CD14-positive monocyte (primary cell): Measurements from ENCODE around the gene TMEM178B. TPM values are rescaled to one million over a fixed set of nuclear protein-coding genes. Genes with fewer than 3 reads are reported as not detected.

Experiments used
- DNase-seq, 3 donors: peaks; one replicate each; pipeline ENCODE4 v3.0.0-alpha.2; 2011 to 2022
- H2AFZ ChIP-seq: 2 replicates; pipeline ENCODE4 v1.6.0; 2012; ENCODE audit warnings: mild to moderate bottlenecking, low read depth, low read length, inconsistent platforms; ENCODE audit not compliant: insufficient read depth, poor library complexity, severe bottlenecking
- H3K27ac ChIP-seq, 2 donors: 1 replicate in 1 of 2; 2 replicates in 1 of 2; pipeline ENCODE4 v1.5.1; 2012 to 2013; ENCODE audit warnings: low read length in 2 of 2, control low read depth in 1 of 2, inconsistent platforms in 1 of 2, low read depth in 1 of 2, mild to moderate bottlenecking in 1 of 2
- H3K27me3 ChIP-seq, 2 donors: one replicate each; pipeline versions ENCODE4 v1.6.0 to v1.6.1; 2011 to 2013; ENCODE audit warnings: low read length in 2 of 2; ENCODE audit not compliant: control insufficient read depth in 2 of 2, insufficient read depth in 2 of 2
- H3K36me3 ChIP-seq, 2 donors: replicated peaks in 1 of 2; 1 replicate in 1 of 2; 2 replicates in 1 of 2; pipeline versions ENCODE4 v1.5.1 to v1.6.1; 2012 to 2013; ENCODE audit warnings: low read length in 2 of 2, control low read depth in 1 of 2, inconsistent platforms in 1 of 2, mild to moderate bottlenecking in 1 of 2; ENCODE audit not compliant: insufficient read depth in 2 of 2, control insufficient read depth in 1 of 2
- H3K4me1 ChIP-seq, 2 donors: 1 replicate in 1 of 2; 2 replicates in 1 of 2; pipeline versions ENCODE4 v1.5.1 to v1.6.1; 2012 to 2013; ENCODE audit warnings: low read length in 2 of 2, control low read depth in 1 of 2, inconsistent platforms in 1 of 2, mild to moderate bottlenecking in 1 of 2, moderate library complexity in 1 of 2; ENCODE audit not compliant: insufficient read depth in 2 of 2, control insufficient read depth in 1 of 2
- H3K4me2 ChIP-seq: replicated peaks from 2 replicates; pipeline ENCODE3; 2012; ENCODE audit warnings: low read length, moderate library complexity, mild to moderate bottlenecking; ENCODE audit not compliant: poor library complexity, severe bottlenecking; ENCODE audit errors: extremely low read depth
- H3K4me3 ChIP-seq, 3 experiments: fragments of 200-600 bp in 1 of 3; sonication (generic) in 1 of 3; replicated peaks in 1 of 3; 1 replicate in 2 of 3; 2 replicates in 1 of 3; pipeline ENCODE4 v1.5.1; 2011 to 2013; ENCODE audit warnings: low read length in 3 of 3, mild to moderate bottlenecking in 3 of 3, control low read depth in 2 of 3, low read depth in 2 of 3, inconsistent platforms in 1 of 3, moderate library complexity in 1 of 3
- H3K79me2 ChIP-seq: 2 replicates; pipeline ENCODE4 v1.6.0; 2012; ENCODE audit warnings: mild to moderate bottlenecking, control low read depth, inconsistent platforms, low read length, moderate library complexity; ENCODE audit not compliant: insufficient read depth
- H3K9ac ChIP-seq: 2 replicates; pipeline ENCODE4 v1.6.0; 2017; ENCODE audit warnings: low read length, mild to moderate bottlenecking; ENCODE audit not compliant: insufficient read depth, poor library complexity, severe bottlenecking
- H3K9me3 ChIP-seq, 2 donors: replicated peaks in 1 of 2; 1 replicate in 1 of 2; 2 replicates in 1 of 2; pipeline versions ENCODE4 v1.5.1 to v1.6.1; 2012 to 2013; ENCODE audit warnings: low read length in 2 of 2, control low read depth in 1 of 2; ENCODE audit not compliant: control insufficient read depth in 1 of 2, insufficient read depth in 1 of 2
- H4K20me1 ChIP-seq: 2 replicates; pipeline ENCODE4 v1.6.0; 2012; ENCODE audit warnings: mild to moderate bottlenecking, low read length, control low read depth, moderate library complexity; ENCODE audit not compliant: insufficient read depth
- H3K27ac Mint-ChIP-seq, 7 donors: one replicate each; pipeline ENCODE4 v1.8.0; 2020; ENCODE audit warnings: mild to moderate bottlenecking in 7 of 7, mixed read lengths in 7 of 7, moderate library complexity in 6 of 7, inconsistent platforms in 2 of 7
- H3K27me3 Mint-ChIP-seq, 3 donors: one replicate each; pipeline ENCODE4 v1.8.0; 2021 to 2022; ENCODE audit warnings: low read depth in 3 of 3, mild to moderate bottlenecking in 3 of 3, mixed read lengths in 3 of 3, moderate library complexity in 3 of 3, inconsistent platforms in 1 of 3
- H3K36me3 Mint-ChIP-seq, 2 donors: one replicate each; pipeline ENCODE4 v1.8.0; 2020; ENCODE audit warnings: mixed read lengths in 2 of 2, inconsistent platforms in 1 of 2, mild to moderate bottlenecking in 1 of 2
- H3K4me1 Mint-ChIP-seq: one replicate; pipeline ENCODE4 v1.8.0; 2020; ENCODE audit warnings: mild to moderate bottlenecking, mixed read lengths
- H3K4me3 Mint-ChIP-seq, 2 donors: one replicate each; pipeline ENCODE4 v1.8.0; 2020; ENCODE audit warnings: mild to moderate bottlenecking in 2 of 2, mixed read lengths in 2 of 2, moderate library complexity in 1 of 2
- H3K9me3 Mint-ChIP-seq, 7 donors: one replicate each; pipeline ENCODE4 v1.8.0; 2020 to 2022; ENCODE audit warnings: mixed read lengths in 7 of 7, mild to moderate bottlenecking in 6 of 7, moderate library complexity in 6 of 7, inconsistent platforms in 2 of 7
- CTCF ChIP-seq: fragments of 200-600 bp; IDR thresholded peaks from one replicate; pipeline ENCODE4 v1.8.0; 2022; ENCODE audit warnings: antibody characterized with exemption, mild to moderate bottlenecking
- WGBS: methylation state at CpG from one replicate; pipeline ENCODE4 v1.1.5; 2013; ENCODE audit warnings: missing lambda C conversion rate; ENCODE audit not compliant: insufficient coverage; 5-methylcytosine and 5-hydroxymethylcytosine counted together
- intact Hi-C, 2 donors: fragments of 100-400 bp; cut with micrococcal nuclease; formaldehyde crosslinking; loops; one replicate each; pipeline versions ENCODE4 v1.15.0 to v1.15.1; 2023
- polyA plus RNA-seq, 3 donors: library from polyadenylated mRNA; depleted of rRNA in 1 of 3; unstranded in 2 of 3; stranded (reverse) in 1 of 3; fragments of 300-500 nt in 2 of 3; fragments of >200 nt in 1 of 3; fragmentation: Illumina TruSeq in 2 of 3; gene quantifications; 1 replicate in 2 of 3; 2 replicates in 1 of 3; pipeline ENCODE4 v1.2.3, GENCODE V29; 2012 to 2021

The TMEM178B gene
- polyA plus RNA-seq, 3 donors: not detected

GRCh38 chr7:141386881-141387280 is 313.0 kb downstream of the TMEM178B start:
- intact Hi-C loops: no loop called here
- Histone ChIP-seq H2AFZ (no peak overlapping the region), H4K20me1 (no peaks in the 10 kb centered on the region), H3K79me2 (no peaks in the 10 kb centered on the region), H3K27me3 (no peaks in the 10 kb centered on the region), H3K9ac (no peak overlapping the region), H3K4me3 (no peak overlapping the region), H3K27ac (no peak overlapping the region), H3K36me3 (no peaks in the 10 kb centered on the region), H3K4me1 (no peaks in the 10 kb centered on the region), H3K9me3 (no peaks in the 10 kb centered on the region), H3K4me2 (no peak overlapping the region)
- Mint-ChIP-seq H3K36me3 (no peaks in the 10 kb centered on the region), H3K4me3 (no peak overlapping the region), H3K27ac (no peak overlapping the region), H3K27me3 (peaks cover 0 to 4% (median 4%) of the 10 kb centered on the region in 3 donors), H3K9me3 (peaks cover 0 to 4% (median 2%) of the 10 kb centered on the region in 7 donors), H3K4me1 (no peaks in the 10 kb centered on the region)
- no peak for DNase-seq
- no peak for TF ChIP-seq CTCF
- no CpG with 5 or more reads among the region's 1 CpG for WGBS

- Mint-ChIP-seq H3K27ac (no peak overlapping the region), H3K36me3 (no peaks in the 10 kb centered on the region), H3K9me3 (peaks cover 0 to 4% (median 2%) of the 10 kb centered on the region in 7 donors), H3K4me1 (no peaks in the 10 kb centered on the region), H3K27me3 (peaks cover 0 to 4% (median 4%) of the 10 kb centered on the region in 3 donors), H3K4me3 (peak overlapping the region in 1 of 2 donors; percentile 17)
- DNase-seq: no peak
- H4K20me1 ChIP-seq: no peaks in the 10 kb centered on the region
- H3K36me3 ChIP-seq: no peaks in the 10 kb centered on the region
- H2AFZ ChIP-seq: no peak overlapping the region
- no peak overlapping the region for H3K4me2 ChIP-seq
- H3K4me3 ChIP-seq: no peak overlapping the region
- no peak overlapping the region for H3K9ac ChIP-seq
- WGBS: 91% methylated on average over 9 of the region's 14 CpGs
- H3K4me1 ChIP-seq: no peaks in the 10 kb centered on the region
- no peaks in the 10 kb centered on the region for H3K9me3 ChIP-seq
- intact Hi-C loops: no loop called here
- no peak for TF ChIP-seq CTCF
- H3K27ac ChIP-seq: no peak overlapping the region
- no peaks in the 10 kb centered on the region for H3K27me3 ChIP-seq
- no peaks in the 10 kb centered on the region for H3K79me2 ChIP-seq
Observed at GRCh38 chr7:141387521-141388217, 313.8 kb downstream of the TMEM178B start.
